ENCODE data around the gene BMI1.

BMI1 gene

GRCh38 chr10:22367471-22367870 lies 46.6 kb downstream of the BMI1 start:
- no peak for DNase-seq (ENCODE audit: low spot score)

- no peak for DNase-seq (ENCODE audit: low spot score)
Observed at GRCh38 chr10:22368402-22368801, 47.5 kb downstream of the BMI1 start.

- no peak for DNase-seq (ENCODE audit: low spot score)
Observed at GRCh38 chr10:22368981-22369380, 48.1 kb downstream of the BMI1 start.

DNA sequence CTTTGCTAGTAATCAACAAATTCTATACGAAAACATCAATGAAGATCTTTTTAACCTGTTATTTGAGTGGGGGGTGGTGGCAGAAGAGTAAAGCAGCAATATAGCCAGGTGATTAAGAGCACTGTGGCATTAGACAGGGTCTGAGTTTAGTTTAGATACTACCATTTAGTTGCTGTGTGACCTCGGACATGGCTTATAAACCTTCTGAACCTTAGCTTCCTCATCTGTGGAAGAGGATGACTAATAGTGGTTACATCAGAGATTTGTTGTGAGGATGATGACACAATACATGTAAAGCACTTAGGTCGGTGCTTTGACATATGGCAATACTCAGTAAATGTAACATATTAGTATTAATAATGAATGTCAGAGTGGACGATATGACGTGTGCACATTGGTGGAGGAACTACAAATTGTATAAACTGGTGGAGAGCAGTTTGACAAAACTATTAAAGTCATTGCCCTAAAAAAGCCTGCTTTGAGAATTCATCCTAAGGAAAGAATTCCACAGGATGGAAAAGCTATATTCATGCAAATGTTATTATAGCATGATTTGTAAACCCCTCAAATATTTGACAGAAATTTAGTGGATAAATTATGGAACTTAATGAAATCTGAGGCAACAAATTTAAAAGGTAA lies 48.7 kb downstream of the BMI1 start:
- DNase-seq (ENCODE audit: low spot score): peak; percentile 19

- no peak for DNase-seq (ENCODE audit: low spot score)
Observed at GRCh38 chr10:22370320-22370719, 49.4 kb downstream of the BMI1 start.

GRCh38 chr10:22372298-22372697 lies 51.4 kb downstream of the BMI1 start:
- no peak for DNase-seq (ENCODE audit: low spot score)

GRCh38 chr10:22372917-22373316 lies 52.0 kb downstream of the BMI1 start:
- no peak for DNase-seq (ENCODE audit: low spot score)

GRCh38 chr10:22374489-22375126 lies 53.7 kb downstream of the BMI1 start:
- DNase-seq (ENCODE audit: low spot score): no peak

GRCh38 chr10:22379059-22379458 lies 58.2 kb downstream of the BMI1 start:
- DNase-seq (ENCODE audit: low spot score): no peak
